NCI-H2196 treated with DMSO at 0.1 percent for 48 hours (cell line): ENCODE data around the gene COPG1.

Experiments
- DNase-seq: peaks from one replicate; lab custom pipeline; 2025; ENCODE audit not compliant: unreplicated experiment; lab: John Stamatoyannopoulos, UW

Gene COPG1

DNA sequence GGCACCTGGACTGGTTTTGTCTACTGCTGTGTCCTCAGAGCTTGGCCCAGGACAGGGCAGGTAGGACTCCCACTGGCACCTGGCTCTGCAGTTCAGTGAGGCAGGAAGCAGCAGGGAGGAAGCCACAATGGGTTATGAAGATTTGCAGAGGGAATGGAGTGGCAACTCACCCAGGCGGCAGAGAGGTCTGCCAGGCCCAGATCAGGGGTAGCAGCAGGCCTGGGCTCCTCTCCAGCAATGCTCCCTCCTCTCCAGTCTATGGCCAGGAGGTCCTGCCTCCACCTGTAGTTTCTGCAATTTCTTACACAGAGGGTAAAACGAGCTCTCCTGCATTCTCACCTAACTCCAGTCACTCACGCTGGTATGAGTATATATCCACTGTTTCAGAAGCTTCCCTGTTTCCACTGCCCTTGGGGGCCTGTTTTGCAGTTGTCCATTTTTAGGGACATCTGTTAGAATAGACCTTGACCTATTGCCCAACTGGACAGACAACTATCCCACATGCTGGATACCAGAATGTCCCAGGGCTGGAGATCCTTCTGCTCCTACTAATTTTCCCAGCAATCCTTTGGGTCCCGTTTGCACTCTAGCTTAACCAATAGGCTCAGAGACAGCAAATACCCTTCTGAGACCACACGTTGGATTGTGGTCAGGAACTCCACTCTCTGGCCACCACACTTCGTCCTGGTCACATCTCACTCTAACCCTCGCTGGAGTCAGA, 64.4 kb downstream of the COPG1 start:
- DNase-seq = no peak

DNA sequence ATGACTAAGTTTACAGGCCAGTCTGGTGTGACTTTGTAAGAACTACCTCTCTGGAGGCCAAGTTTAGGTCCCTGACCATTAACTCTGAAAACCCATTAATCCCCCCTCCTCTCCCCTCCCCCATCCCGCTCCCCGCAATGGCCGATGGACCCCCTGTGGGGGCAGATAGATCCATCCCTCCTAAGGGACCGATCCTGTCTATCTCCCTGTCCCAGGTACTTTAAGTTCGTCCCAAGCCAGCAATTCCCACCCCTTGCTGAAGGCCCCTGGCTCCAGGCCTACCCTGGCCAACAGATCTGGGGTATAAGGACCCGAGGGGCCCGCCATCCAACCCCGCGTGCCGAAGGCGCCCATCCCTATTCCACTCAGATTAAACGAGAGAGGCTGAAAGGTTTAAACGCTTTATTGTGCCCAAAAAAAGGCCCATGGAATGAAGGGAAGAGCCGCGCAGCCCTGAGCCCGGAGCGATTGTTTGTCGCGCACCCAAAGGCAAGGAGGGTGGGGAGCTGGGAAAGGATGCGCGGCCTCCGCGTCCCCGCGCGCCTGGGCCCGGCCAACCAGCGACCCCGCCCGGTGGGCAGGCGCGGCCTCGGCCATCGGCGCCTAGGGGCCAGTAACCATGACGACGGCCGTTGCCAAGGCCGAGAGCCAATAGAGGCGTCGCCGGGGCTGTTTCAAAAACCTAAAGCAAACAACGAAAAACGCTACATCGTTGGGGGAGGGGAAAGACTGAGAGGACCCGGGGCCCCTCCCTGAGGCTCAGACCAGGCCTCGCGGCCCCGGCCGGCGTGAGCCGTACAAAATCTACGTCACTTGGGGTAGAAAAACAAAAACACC, 65.2 kb downstream of the COPG1 start:
- DNase-seq = peak; percentile 96

DNA sequence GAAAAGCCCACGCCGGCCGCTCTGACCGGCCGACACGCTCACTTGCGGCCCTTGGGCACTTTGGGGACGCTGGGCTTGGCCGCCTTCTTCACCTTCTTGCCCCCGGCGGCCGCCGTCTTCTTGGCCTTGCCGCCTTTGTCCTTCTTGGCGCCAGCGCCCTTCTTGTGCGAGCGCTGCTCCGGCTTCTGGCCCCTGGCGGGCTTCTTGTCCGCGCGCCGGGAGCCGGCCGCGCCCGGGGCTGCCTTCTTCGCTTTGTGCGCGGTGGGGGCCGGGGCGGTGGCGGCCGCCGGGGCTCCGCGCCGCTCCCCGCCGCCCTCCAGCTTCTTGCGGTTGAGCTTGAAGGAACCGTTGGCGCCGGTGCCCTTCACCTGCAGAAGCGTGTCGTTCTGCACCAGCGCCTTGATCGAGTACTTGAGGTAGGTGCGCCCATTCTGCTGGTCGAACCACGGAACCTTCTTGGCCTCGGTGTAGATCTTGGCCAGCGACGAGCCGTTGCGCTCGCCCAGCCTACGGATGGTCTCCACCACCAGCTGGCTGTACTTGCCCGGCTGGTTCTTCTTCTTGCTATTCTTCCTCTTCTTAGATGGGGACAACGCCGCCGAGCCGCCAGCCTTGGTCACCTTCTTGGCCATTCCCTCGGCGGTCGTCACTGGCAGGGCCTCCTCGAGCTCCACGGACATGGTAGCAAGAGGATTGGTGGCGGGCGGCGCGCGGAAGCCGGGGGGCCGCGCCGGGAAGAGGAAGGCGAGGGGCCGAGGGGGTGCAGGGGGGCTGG, 66.0 kb downstream of the COPG1 start:
- DNase-seq = no peak

DNA sequence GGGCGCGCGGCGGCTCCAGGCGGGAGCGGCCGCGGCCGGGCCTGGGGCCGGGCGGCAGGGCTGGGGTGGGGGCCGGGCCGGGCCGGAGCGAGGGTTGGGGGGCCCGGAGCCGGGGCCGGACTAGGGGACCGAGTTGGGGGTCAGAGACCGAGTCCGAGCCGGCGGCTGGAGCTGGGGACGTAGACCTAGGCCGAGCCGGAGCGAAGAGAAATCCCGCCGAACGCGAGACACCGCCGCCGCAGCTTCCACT, 66.5 kb downstream of the COPG1 start:
- DNase-seq = no peak

DNA sequence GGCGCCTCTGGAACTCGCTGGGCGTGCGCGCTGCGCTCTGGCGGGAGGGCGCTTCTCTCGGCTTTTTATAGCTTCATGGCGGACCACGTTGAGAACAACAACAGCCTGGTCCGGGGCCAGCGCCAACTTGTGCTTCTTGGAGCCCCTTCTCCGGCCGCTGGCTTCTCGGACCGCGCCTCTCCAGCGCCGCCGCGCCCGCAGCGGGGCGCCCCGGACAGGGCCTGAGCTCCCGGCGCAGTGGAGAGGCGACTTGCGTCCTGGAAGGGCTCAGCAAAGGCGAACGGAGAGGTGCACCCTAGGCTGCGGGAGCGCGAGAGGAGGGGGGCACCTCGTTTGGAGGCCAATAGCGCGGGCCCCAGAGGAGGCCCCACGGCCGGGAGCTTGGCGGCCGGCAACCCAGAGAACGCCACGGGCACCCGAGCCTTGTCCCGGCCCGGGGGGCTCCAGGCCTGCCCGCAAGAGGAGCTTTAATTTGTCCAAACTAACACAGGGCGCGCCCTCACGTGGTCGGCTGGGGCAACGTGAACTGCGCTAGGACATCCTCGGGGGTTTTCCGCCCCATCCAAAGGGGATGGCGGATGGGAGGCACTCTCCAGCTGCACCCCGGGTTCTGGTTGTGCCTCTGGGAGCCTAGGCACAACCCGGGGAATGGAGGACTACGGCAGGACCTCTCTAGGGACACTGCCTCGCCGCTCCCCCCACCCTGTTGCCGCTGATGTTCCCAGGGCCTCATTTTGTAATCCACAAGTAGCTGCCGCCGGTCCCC, 67.0 kb downstream of the COPG1 start:
- DNase-seq = peak; percentile 51

DNA sequence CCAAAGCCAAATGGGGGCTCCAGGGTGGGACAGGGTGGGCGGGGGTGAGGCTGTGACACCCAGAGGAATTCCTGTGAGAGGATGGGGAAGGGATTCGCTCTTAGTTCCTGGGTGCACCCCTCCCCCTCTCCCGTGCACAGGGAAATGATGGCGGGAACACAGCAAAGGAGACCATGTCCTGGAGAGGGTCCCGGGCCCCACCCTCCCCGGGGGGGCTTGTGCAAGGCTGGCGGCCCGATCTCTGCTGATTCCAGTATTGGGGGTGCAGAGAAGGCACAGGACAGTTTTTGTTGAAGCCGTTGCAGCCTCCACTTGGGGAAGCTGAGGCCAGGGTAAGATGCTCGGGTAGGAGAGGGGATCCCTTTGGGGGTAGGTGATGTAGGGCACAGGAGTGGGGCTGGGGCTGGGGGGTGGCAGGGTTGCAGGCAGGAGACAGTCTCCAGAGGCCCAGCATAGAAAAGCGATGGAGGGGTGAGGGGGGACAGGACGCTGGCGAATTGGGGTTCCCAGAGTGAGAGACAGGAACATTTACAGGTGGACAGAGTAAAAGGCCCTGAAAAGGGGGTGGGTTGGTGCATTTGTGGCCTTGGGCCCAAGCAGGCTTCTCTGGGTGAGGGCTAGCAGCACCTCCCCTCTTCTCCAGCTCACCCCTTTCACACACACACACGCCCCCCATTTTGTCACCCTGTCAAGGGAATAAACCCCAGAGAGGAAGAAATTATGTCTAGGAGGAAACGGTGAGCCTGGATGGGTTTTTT, 67.8 kb downstream of the COPG1 start:
- DNase-seq = no peak

DNA sequence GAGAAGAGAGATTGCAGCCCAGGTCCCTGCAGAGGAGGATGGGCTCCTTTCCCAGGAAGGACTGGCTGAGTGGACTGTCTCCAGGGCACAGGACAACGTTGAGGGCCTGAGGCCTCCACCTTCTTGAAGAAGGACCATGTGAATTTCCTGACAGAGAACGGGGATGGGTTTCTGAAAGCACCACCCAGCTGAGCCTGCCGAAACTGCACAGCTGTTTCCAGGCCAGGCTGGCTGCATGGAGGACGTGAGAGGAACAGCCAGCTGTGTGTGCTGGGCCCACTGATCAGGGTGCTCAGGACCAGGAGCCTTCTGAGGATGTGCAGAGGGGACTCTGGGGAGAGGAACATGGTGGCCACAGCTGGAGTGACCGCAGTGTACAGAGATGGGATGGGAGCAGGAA, 68.4 kb downstream of the COPG1 start:
- no peak for DNase-seq

DNA sequence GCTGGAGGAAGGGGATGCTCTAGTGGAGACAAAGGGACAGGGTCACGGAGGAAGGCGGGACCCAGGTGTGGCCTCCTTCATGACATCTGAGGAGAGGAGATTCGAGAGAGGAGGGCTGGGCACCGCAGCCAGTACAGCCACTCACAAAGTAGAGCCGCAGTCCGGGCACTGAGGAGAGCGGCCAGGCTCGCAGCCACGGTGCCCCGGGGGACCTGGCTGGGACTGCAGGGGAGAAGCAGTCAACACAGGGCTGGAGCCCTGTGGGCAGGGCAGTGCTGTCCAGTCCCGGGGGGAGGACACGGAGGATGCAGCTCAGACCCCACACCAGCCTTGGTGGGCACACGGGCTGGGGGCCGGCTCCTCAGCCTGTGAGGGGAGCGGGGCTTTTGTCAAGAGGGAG, 69.5 kb downstream of the COPG1 start:
- DNase-seq = no peak

DNA sequence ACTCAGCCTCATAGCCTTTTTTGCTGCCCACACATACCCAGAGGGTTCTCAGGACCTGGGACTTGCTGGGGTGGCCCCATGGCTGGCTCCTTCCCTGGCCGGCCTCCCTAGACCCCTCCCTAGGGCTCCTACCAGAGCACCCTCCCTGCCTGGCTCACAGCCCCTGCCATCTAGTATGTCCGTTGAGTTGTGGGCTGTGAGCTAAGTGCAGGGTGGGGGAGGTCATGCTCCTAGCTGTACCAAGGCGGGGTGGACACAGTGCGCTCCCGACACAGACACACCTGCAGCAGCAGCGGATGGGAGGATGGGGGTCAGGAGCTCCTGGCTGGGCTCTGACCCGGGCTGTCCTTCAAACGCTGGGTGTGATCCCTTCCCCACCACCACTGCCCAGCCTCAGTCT, 70.9 kb downstream of the COPG1 start:
- DNase-seq = no peak

DNA sequence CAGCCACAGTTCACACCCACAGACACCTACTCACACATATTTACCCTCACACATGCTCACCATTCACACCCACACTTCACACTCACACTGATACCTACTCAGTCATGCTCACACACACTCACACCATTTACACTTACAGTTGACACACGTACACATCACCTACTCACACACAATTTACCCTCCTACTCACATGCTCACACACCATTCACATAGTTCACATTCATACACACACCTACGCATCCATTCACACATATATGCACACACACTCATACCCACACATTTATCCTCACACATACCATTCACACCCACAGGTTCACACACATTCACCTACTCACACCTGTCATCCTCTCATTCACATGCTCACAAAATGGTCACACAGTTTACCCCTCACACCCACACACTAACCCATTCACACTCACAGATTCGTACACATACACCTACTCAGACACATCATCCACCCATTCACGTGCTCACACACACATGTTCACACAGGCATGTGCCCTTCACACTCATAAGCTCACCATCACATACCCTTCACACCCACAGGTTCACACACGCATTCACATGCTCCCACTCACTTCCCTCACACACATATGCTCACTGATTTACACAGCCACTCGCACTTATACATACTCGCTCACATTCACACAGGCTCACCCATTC, 71.5 kb downstream of the COPG1 start:
- no peak for DNase-seq

DNA sequence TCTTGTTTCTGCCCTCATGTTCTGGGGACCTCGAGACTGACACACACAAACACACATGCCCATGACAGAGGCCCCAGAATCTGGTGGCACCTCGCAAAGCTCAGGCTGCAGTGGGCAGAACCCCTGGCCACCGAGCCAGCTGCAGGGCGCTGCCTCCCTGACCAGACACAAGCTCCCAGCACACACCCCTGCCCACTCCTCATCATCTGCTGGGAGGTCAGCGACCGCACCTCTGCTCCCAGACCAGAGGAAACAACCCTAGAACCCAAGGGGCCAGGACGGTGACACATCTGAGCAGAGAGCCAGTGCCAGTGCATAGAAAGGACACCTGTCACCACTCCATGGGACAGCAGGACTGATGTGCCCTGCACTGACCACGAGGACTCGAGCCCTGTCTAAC, 72.5 kb downstream of the COPG1 start:
- DNase-seq = no peak

DNA sequence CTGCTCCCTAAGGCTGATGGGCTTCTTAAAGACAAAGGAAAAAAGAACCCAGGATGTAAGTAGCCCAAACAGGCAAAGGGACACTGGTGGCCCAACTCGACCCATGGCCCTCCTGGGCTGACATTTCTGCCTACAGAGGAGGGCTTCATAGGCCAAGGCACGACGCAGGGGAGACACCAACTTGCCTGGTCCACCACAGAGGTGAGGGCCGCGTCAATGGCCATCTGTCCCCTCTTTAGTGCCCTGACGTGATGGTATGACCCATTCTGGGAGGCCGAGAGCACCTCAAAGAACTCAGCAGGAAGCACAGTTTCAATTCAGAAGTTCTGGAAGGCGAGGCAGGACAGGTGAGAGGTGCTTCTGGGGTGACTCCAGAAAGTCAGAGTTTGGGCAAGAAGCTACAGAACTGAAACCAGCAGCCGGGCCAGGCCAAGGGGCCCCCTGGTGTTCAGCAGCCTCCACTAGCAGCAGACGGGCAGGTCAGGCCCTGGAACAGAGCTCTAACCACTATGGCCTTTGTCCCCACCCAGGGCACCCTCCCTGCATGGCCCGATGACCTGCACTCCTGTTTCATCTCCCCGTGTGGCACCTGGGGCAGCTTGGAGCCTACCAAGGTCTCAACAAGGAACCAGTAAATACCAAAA, 74.4 kb downstream of the COPG1 start:
- no peak for DNase-seq

DNA sequence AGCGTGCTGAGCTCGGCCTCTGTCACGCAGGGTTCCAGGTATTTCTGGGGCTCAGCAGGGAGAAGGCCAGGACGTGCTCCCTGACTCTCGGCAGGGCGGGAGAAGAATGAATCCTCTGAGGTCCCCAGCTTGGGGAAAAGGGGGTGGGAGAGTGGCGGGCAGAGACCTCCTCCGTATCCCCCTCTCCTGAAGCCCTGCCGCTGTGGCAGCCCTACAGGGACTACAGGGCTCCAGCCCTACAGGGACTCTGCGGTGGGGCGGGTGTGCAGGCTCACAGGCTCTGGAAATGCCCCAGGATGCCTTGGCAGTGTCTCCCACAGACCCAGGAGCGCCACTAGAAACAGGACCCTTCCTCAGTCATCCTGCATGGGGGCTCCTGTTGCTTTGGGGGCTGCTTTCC, 75.4 kb downstream of the COPG1 start:
- DNase-seq = no peak

DNA sequence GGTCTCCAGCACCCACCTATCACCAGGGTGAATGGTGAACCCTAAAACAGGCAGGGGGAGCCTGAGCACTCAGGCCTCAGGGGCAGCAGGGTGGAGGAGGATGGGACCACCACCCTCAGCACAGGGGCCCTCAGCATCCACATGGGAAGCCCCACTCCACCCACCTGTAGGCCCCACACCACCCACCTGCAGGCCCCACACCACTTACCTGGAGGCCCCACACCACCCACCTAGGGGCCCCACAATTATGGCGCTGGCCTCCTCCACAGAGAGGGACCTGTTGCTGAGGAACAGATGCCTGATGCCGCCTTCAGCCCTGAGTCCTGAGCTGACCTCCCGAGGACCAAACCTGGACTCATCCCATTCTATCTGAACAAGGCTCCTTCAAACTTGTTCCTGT, 76.0 kb downstream of the COPG1 start:
- no peak for DNase-seq

DNA sequence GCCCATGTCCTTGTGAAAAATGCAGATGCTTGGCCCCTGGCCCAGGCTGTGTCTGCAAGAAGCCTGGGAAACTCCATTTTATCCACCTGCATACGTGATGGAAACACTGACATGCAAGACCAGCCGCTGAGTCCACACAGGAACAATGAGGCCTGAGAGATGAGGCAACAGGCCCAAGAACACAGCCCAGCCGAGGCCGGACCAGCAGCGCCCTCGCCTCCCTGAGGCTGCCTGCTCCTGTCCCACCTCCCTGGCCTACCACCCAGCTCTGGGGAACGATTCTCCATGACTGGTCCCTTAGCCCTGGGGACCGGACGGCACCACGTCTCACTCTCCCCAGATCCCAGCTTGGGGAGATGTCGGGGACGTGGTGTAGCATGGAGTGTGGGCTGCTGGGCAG, 76.7 kb downstream of the COPG1 start:
- no peak for DNase-seq

DNA sequence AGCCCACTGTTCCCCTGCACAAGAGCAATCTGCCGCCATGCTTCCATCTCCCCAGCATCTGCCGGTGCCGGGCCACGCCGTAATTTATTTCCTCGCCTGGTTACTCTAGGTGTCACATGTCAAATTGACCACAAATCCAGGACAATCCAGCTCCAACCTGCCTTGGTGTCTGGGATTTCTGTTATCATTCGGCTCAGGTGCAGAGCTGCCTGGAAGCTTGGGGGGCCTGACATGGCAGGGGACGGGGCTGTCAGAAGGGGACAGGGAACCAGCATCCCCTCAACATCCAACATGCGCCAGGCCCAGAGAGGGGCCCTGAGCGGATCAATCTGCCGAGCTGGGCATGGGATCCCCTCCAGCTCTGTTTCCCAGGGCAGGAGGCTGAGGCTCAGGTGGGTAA, 77.2 kb downstream of the COPG1 start:
- DNase-seq = no peak
